GM23338 (cell line): ENCODE results near the gene PDE6A. TPM values are rescaled to one million over a fixed set of nuclear protein-coding genes. Genes with fewer than 3 reads are reported as not detected.

Experiments
- ATAC-seq: fragments of 200-7000 bp; cut with Tn5 transposase; 3 replicates; pipeline ENCODE4 v1.9.1; 2020
- DNase-seq: peaks from one replicate; pipeline ENCODE4 v3.0.0-alpha.2; 2015; ENCODE audit warnings: low spot score
- H2AFZ ChIP-seq: fragments of 200-600 bp; sonication (generic); 2 replicates; pipeline ENCODE4 v1.8.0; 2016; ENCODE audit warnings: antibody characterized with exemption, mild to moderate bottlenecking, moderate library complexity
- H3F3A ChIP-seq: fragments of 200-600 bp; sonication (generic); replicated peaks from 2 replicates; pipeline ENCODE4 v1.8.0; 2017; ENCODE audit warnings: antibody characterized with exemption, mixed run types, low read depth
- H3K27ac ChIP-seq: fragments of 200-600 bp; sonication (generic); 2 replicates; pipeline ENCODE4 v1.6.1; 2016; ENCODE audit warnings: low read depth
- H3K27me3 ChIP-seq: fragments of 200-600 bp; sonication (generic); 2 replicates; pipeline ENCODE4 v1.8.0; 2016; ENCODE audit warnings: mild to moderate bottlenecking, mixed run types, moderate library complexity; ENCODE audit not compliant: insufficient read depth
- H3K36me3 ChIP-seq: fragments of 200-600 bp; sonication (generic); 2 replicates; pipeline ENCODE4 v1.8.0; 2016; ENCODE audit warnings: mild to moderate bottlenecking; ENCODE audit not compliant: insufficient read depth
- H3K4me1 ChIP-seq: fragments of 200-600 bp; sonication (generic); 2 replicates; pipeline ENCODE4 v1.8.0; 2016; ENCODE audit warnings: mild to moderate bottlenecking, moderate library complexity; ENCODE audit not compliant: insufficient read depth
- H3K4me2 ChIP-seq: fragments of 200-600 bp; sonication (generic); 2 replicates; pipeline ENCODE4 v1.7.1; 2017; ENCODE audit warnings: mixed run types
- H3K4me3 ChIP-seq: fragments of 200-600 bp; sonication (generic); 2 replicates; pipeline ENCODE4 v1.6.1; 2016; ENCODE audit warnings: mixed run types
- H3K79me2 ChIP-seq: fragments of 200-600 bp; sonication (generic); replicated peaks from 2 replicates; pipeline ENCODE4 v1.8.0; 2017; ENCODE audit warnings: mild to moderate bottlenecking; ENCODE audit not compliant: insufficient read depth
- H3K9me2 ChIP-seq: fragments of 200-600 bp; sonication (generic); 2 replicates; pipeline ENCODE4 v1.8.0; 2017; ENCODE audit not compliant: insufficient read depth
- H4K20me1 ChIP-seq: fragments of 200-600 bp; sonication (generic); replicated peaks from 2 replicates; pipeline ENCODE4 v1.8.0; 2017; ENCODE audit warnings: mild to moderate bottlenecking; ENCODE audit not compliant: insufficient read depth
- H3K27ac Mint-ChIP-seq: 2 replicates; pipeline ENCODE4 v1.8.0; 2020; ENCODE audit warnings: inconsistent platforms, mild to moderate bottlenecking, moderate library complexity, mixed read lengths
- H3K27me3 Mint-ChIP-seq: 3 replicates; pipeline ENCODE4 v1.8.0; 2022; ENCODE audit warnings: low read depth, mild to moderate bottlenecking, moderate library complexity, mixed read lengths, inconsistent platforms; ENCODE audit not compliant: insufficient read depth, poor library complexity
- H3K36me3 Mint-ChIP-seq: 3 replicates; pipeline ENCODE4 v1.8.0; 2021; ENCODE audit warnings: low read depth, mild to moderate bottlenecking, inconsistent platforms, moderate library complexity, mixed read lengths
- H3K4me1 Mint-ChIP-seq: 3 replicates; pipeline ENCODE4 v1.8.0; 2020; ENCODE audit warnings: mild to moderate bottlenecking, inconsistent platforms, mixed read lengths
- H3K4me3 Mint-ChIP-seq: 3 replicates; pipeline ENCODE4 v1.8.0; 2021; ENCODE audit warnings: moderate library complexity, mild to moderate bottlenecking, inconsistent platforms, mixed read lengths
- H3K9me3 Mint-ChIP-seq: 3 replicates; pipeline ENCODE4 v1.8.0; 2020; ENCODE audit warnings: moderate library complexity, mild to moderate bottlenecking, inconsistent platforms, mixed read lengths
- CREB1 ChIP-seq: fragments of 250-450 bp; sonication (Bioruptor Pico); IDR thresholded peaks from 2 replicates; pipeline ENCODE4 v1.5.0; 2020; ENCODE audit warnings: low read depth, mild to moderate bottlenecking, moderate library complexity
- CTCF ChIP-seq, 2 experiments: fragments of 200-600 bp in 1 of 2; sonication (generic) in 1 of 2; conservative IDR thresholded peaks; 2 replicates each; pipeline versions ENCODE4 v1.5.1 to v1.6.1; 2016 to 2017; ENCODE audit warnings: antibody characterized with exemption in 2 of 2, low read depth in 2 of 2, mild to moderate bottlenecking in 2 of 2, moderate library complexity in 1 of 2
- ETS1 ChIP-seq: IDR thresholded peaks from 2 replicates; pipeline ENCODE4 v1.6.1; 2016; ENCODE audit warnings: antibody characterized with exemption
- EZH2 ChIP-seq: fragments of 200-600 bp; sonication (generic); IDR thresholded peaks from one replicate; pipeline ENCODE4 v1.8.0; 2017; ENCODE audit warnings: antibody characterized with exemption, mild to moderate bottlenecking, low read depth; ENCODE audit not compliant: unreplicated experiment
- JUNB ChIP-seq: IDR thresholded peaks from one replicate; pipeline ENCODE4 v1.6.1; 2016; ENCODE audit warnings: antibody characterized with exemption; ENCODE audit not compliant: unreplicated experiment
- NANOG ChIP-seq: IDR thresholded peaks from 2 replicates; pipeline ENCODE4 v1.6.1; 2016; ENCODE audit warnings: antibody characterized with exemption, borderline replicate concordance
- REST ChIP-seq: IDR thresholded peaks from one replicate; pipeline ENCODE4 v1.6.1; 2018; ENCODE audit warnings: antibody characterized with exemption; ENCODE audit not compliant: unreplicated experiment
- STAT1 ChIP-seq: IDR thresholded peaks from one replicate; pipeline ENCODE4 v1.6.1; 2016; ENCODE audit warnings: antibody characterized with exemption; ENCODE audit not compliant: unreplicated experiment
- ZNF114 ChIP-seq: fragments of 250-450 bp; sonication (Bioruptor Pico); IDR thresholded peaks from 2 replicates; pipeline ENCODE4 v1.5.0; 2020; ENCODE audit warnings: mild to moderate bottlenecking, moderate library complexity
- polyA plus RNA-seq: library from polyadenylated mRNA; unstranded; fragments of >200 nt; fragmentation: Nextera tagmentation; extraction: Ambion mirVana; gene quantifications from 2 replicates; pipeline ENCODE4 v1.2.1, GENCODE V29; 2016
- total RNA-seq: library from RNA; depleted of rRNA; stranded (reverse); fragments of >200 nt; shearing (Covaris generic); gene quantifications from 2 replicates; pipeline ENCODE4 v1.2.3, GENCODE V29; 2014

PDE6A gene
- total and polyA plus RNA-seq, 2 experiments from 2014 or later, result 0.08 TPM; not detected in 1

- H3K36me3 ChIP-seq, result no peaks in the 10 kb centered on the region
- H3K9me2 ChIP-seq, result no peaks in the 10 kb centered on the region
- no peak overlapping the region for H3K27ac ChIP-seq
- H3K4me1 ChIP-seq, result peaks cover 10% of the 10 kb centered on the region; the same call in 1 of the 2 replicates
- H3K9me3 Mint-ChIP-seq, result no peaks in the 10 kb centered on the region; the same call in 2 of the 3 replicates
- peaks cover 11% of the 10 kb centered on the region for H3K27me3 ChIP-seq
- peaks cover 16% of the 10 kb centered on the region for H3K4me1 Mint-ChIP-seq
- no peak for TF ChIP-seq ZNF114 (CRISPR knock-in tag)
- peak; percentile 56 to 62 for TF ChIP-seq CTCF (conservative IDR thresholded peaks at IDR 0.05; ENCODE audit: low read depth in 2 of 2)
- H3K27ac Mint-ChIP-seq, result no peak overlapping the region
- H3K4me2 ChIP-seq, result peak overlapping the region; percentile 89; the same call in 1 of the 2 replicates
- peak; percentile 47 for DNase-seq
- peak overlapping the region; percentile 95 for H3K4me3 Mint-ChIP-seq
- H3F3A ChIP-seq, result peaks cover 8% of the 10 kb centered on the region; the same call in 1 of the 2 replicates
- no peaks in the 10 kb centered on the region for H3K36me3 Mint-ChIP-seq
- H2AFZ ChIP-seq, result no peak overlapping the region
- H4K20me1 ChIP-seq, result no peaks in the 10 kb centered on the region; the same call in 1 of the 2 replicates
- H3K4me3 ChIP-seq, result peak overlapping the region; percentile 89; the same call in 1 of the 2 replicates
- H3K79me2 ChIP-seq, result no peaks in the 10 kb centered on the region
- peaks cover 8% of the 10 kb centered on the region for H3K27me3 Mint-ChIP-seq
- no peak for ATAC-seq
Observed at GRCh38 chr5:149961957-149962409, 17.4 kb upstream of the PDE6A start.

- H3F3A ChIP-seq, result peaks cover 8% of the 10 kb centered on the region; the same call in 1 of the 2 replicates
- peak; percentile 12 for ATAC-seq
- no peak overlapping the region for H3K27ac Mint-ChIP-seq
Observed at GRCh38 chr5:149961186-149961685, 16.6 kb upstream of the PDE6A start.

More at GRCh38 chr5:149961186-149961685, 16.6 kb upstream of the PDE6A start:
- H3K4me3 ChIP-seq, result peak overlapping the region; percentile 89
- no peak for DNase-seq
- no peaks in the 10 kb centered on the region for H3K36me3 ChIP-seq
- H3K4me3 Mint-ChIP-seq, result peak overlapping the region; percentile 95
- H3K9me2 ChIP-seq, result no peaks in the 10 kb centered on the region
- peaks cover 16% of the 10 kb centered on the region for H3K4me1 Mint-ChIP-seq
- H3K9me3 Mint-ChIP-seq, result no peaks in the 10 kb centered on the region; the same call in 2 of the 3 replicates
- peaks cover 8% of the 10 kb centered on the region for H3K27me3 Mint-ChIP-seq
- H4K20me1 ChIP-seq, result no peaks in the 10 kb centered on the region; the same call in 1 of the 2 replicates
- no peak overlapping the region for H3K27ac ChIP-seq
- peaks cover 11% of the 10 kb centered on the region for H3K27me3 ChIP-seq
- H3K4me2 ChIP-seq, result peak overlapping the region; percentile 89
- no peaks in the 10 kb centered on the region for H3K36me3 Mint-ChIP-seq
- H3K79me2 ChIP-seq, result no peaks in the 10 kb centered on the region
- TF ChIP-seq STAT1, result no peak
- TF ChIP-seq JUNB, result no peak
- TF ChIP-seq CREB1 (CRISPR knock-in tag), result no peak
- TF ChIP-seq ZNF114 (CRISPR knock-in tag), result no peak
- no peak for TF ChIP-seq ETS1
- TF ChIP-seq EZH2, result no peak
- no peak for TF ChIP-seq NANOG
- TF ChIP-seq REST, result no peak
- TF ChIP-seq CTCF (conservative IDR thresholded peaks at IDR 0.05; ENCODE audit: low read depth in 2 of 2), result no peak
- H3K4me1 ChIP-seq, result peaks cover 10% of the 10 kb centered on the region; the same call in 1 of the 2 replicates
- peak overlapping the region; percentile 86 for H2AFZ ChIP-seq
